GM21723 (cell line): ENCODE measurements around the gene PTPRN2.

Experiments used
- ATAC-seq: cut with Tn5 transposase; IDR thresholded peaks from one replicate; pipeline ENCODE4 v1.9.1; 2021; ENCODE audit warnings: mild to moderate bottlenecking, moderate library complexity; ENCODE audit not compliant: unreplicated experiment

The PTPRN2 gene

DNA sequence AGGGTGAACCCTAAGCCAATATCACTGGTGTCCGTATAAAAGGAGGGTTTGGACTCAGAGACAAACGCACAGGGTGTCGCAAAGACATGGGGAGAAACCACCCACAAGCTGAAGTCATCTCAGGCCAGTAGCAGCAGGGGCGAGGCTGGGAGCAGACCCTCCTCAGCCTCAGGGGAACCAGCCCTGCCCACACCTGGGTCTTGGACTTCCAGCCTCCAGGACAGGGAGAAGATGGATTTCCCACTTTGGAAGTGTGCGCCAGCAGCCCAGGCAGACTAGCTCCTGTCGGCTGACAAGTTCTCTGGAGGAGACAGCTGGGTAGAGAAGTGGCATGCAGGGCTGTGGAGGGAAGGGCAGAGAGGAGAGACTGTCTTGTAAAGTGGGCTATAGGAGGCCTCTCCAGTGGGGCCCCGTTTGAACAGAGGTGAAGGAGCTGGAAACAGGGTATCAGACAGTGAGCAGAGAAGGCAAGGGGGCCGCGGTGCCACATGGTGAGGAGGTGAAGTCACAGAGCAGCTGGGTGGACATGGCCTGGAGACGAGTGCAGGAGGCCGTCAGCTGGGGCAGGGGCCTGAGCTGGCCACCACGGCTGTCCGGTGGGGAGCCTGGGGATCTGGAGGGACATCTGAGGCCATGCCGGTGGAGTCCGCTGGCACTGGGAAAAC is 475.6 kb downstream of the PTPRN2 start:
- no peak for ATAC-seq

DNA sequence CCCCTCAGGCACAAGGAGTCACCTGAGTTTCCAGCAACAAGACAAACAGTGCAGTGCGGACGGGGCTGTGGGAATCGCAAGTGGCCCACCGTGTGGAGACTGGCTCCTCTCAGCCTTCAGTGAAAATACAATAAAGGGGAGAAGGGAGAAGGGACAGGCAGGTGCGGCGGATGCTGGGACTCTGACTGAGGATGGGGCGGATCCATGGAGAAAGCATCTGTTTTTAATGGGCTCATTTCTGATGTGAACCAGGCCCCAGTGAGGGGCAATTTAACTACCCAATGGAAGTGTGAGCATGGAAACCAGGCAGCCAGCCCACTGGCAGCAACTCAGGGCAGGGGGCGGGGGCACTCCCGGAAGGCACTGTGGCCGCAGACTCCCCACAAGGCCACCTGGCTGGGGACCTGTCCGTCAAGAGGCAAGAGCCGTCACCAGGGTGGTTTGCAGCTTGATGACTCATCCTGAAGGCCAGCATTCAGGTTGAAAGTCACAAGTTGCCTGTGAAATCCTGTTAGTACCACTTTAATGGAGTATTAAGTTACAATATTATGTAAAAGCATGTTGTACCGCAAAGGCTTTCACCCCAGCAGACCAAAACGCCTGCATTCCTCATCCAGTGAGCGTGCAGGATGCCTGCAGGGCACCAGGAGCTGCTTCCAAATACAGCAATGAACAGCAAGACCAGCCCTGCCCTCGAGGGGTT is 476.4 kb downstream of the PTPRN2 start:
- no peak for ATAC-seq

DNA sequence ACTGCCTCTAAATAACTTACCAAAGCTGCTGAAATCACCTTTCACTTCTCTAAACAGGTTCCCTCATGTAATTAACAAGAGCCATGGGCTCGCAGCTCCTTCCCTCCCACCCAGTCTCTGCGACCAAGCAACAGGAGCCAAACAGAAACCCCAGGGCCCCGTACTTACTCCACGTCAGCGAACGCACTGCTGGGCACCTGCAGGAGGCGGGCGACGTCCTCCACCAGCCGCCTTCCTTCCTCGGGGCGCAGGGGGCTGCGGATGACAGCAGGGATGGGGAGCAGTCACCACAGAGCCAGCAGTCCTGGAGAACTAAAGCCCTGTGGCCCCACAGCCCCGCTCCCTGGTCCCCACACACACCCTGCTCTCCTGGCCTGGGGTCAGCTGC is 477.0 kb downstream of the PTPRN2 start:
- no peak for ATAC-seq

DNA sequence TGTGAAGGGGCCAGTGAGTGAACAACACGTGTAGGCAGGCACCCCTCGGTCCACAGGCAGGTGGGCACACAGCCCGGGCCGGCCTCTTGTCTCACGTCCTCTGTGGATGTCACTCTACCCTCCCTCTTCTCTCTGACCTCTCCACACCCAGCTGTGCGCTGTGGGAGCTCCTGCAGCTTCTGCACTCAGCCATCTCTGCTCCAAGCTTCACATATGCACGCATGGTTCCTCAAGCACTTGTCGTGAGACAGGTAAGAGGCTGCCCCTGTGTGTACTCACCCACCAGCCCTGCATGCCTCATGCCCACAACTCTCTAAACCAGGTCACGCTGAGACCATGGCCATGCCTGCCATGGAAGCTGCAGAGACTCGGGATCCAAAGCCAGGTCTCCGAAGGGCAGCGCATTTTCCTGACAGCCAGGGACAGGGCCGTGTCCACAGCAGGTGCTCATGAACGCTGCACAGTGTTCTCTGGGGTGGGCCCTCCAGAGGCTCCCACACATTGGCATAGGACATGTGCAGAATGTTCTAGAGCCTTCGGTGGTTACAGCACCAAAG is 477.5 kb downstream of the PTPRN2 start:
- ATAC-seq: no peak

- ATAC-seq: no peak
Measured at GRCh38 chr7:158109364-158110033, 478.1 kb downstream of the PTPRN2 start.

- no peak for ATAC-seq
Measured at GRCh38 chr7:158108646-158109293, 478.9 kb downstream of the PTPRN2 start.

- no peak for ATAC-seq
Measured at GRCh38 chr7:158107806-158108205, 479.8 kb downstream of the PTPRN2 start.

DNA sequence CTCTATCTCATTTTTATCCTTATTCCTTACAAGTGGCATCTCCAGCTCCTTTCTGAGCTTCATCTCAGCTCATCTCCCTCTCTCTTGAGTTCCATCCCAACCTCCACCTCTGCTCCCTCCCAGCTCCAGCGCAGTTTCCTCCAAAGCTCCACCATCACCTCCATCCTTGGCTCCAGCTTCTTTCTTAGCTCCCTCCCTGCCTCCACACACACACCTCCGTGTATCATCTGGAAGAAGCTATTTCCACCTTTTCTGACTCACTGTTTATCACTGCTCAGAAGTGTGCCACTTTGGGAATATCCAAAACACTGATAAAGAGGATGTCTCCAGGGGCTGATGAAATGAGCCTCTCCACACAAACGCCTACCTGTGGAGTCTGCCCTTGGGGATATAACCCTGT is 481.4 kb downstream of the PTPRN2 start:
- no peak for ATAC-seq

- no peak for ATAC-seq
Measured at GRCh38 chr7:158103378-158103777, 484.2 kb downstream of the PTPRN2 start.

DNA sequence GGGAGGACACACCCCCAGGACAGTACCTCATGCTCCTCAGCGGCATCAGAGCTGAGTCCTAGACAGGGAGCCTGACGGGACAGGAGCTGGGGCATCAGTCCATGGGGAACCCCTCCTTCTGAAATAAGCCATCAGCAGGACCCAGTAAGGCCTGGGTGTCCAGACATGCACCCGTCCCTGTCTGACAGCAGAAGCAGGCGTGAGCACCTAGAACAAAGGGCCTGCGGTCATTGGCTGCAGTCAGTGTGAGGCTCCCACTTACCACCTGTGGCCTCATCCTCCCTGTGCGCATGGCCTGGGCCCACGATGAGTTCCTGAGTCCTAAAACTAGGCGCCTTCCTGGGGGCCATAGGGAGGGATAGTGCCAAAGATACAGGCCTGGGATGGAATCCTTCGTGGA is 484.7 kb downstream of the PTPRN2 start:
- no peak for ATAC-seq

DNA sequence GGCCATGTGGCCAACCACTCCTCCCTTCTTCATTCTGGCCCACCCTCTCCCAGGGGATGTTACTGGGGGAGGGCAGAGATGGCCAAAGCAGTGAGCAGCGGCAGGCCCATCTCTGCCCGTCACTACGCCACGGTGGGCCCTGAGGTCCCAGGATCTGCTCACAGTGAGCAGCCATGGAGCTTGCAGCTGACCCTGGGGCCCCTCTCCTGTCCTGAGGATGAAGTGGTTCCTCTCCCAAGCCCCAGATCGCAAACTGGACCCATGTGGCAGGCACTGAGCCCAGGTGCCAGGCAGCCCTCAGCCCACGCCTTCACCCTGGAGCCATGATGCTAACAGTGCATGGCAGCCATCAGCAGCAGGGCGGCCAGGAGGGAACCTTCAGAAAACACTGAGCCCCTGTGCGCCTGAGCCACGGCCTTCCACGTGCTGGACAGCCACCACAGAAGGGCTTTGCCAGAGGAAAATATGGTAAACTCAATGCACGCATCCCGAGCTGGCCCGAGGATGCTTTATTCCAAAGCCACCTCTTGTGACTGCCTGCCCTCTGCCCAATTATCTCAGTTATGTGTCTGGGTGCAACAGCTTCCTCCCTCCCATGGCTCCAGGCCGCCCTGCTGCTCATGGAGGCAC is 485.7 kb downstream of the PTPRN2 start:
- no peak for ATAC-seq

DNA sequence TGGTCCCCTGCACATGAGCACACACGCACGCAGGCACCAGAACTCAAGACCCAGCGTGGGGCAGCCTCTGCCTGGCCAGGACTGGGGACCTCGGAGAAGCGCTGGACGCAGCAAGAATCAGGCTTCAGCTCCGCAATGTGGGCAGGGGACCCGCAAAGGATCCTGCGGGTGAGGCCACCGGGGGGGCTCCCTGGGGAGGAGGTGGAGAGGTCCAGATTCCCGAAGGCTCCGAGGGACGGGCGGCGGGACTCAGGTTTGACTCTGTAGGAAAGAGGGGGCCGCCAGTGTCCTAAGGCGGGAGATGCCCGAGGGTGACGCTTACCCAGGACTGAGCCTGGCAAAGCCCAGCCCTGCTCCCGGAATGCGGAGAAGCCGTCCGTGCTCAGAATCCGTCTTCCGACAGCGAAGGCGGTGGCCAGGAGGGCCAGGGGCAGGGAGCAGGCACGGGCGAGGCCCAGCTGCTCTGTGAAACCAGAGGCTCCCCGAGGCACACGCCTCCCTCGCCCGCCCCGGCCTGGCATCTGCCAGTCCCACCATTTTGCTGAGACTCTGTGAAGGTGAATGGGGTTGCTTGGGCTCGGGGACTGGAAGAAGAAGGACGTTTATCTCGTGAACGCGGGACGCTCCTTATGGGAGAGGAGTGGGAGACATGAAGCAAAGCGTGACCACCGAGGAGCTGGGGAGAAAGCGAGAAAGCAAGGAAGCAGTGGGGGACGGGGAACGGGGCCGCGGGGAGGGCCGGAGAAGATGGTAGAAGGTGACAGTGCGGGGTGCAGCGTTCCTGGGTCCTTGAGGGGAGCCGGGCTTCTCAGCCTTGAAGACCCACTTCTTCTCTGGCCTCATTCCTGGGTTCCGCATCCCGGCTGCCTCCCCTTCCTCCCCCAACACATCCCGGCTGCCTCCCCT is 489.2 kb downstream of the PTPRN2 start:
- no peak for ATAC-seq

DNA sequence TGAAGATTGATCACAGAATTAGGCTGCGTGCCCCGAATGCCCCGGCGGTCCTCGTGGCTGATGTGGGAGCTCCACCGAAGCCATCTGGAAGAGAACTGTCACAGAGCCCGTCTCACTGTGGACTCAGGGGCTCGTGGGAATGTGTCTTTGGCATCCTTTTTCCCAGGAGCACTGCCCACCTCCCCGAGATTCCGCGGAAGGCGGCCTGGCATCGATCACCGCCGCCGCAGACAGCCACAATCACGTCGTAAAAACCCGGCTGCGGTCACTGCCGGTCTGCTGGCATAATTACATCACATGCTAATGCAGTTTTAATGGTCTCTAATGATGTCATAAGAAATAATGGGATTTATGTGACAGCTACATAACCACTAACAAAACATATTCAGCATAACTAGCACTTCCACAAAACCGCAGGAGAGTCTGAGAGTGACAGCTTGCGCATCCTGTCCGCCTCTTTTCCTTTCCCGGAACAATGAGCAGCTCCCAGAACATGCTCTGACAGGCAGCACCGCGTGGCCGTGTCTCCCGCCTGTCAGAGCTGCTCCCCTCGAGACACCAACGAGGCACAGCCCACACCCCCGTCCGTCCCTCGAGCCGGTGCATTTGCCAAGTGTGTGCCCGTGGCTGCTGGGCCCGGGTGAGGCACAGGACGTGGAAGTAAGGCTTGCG is 490.0 kb downstream of the PTPRN2 start:
- ATAC-seq: no peak

- ATAC-seq: no peak
Measured at GRCh38 chr7:158097106-158097452, 490.5 kb downstream of the PTPRN2 start.

- ATAC-seq: no peak
Measured at GRCh38 chr7:158096582-158096981, 491.0 kb downstream of the PTPRN2 start.

DNA sequence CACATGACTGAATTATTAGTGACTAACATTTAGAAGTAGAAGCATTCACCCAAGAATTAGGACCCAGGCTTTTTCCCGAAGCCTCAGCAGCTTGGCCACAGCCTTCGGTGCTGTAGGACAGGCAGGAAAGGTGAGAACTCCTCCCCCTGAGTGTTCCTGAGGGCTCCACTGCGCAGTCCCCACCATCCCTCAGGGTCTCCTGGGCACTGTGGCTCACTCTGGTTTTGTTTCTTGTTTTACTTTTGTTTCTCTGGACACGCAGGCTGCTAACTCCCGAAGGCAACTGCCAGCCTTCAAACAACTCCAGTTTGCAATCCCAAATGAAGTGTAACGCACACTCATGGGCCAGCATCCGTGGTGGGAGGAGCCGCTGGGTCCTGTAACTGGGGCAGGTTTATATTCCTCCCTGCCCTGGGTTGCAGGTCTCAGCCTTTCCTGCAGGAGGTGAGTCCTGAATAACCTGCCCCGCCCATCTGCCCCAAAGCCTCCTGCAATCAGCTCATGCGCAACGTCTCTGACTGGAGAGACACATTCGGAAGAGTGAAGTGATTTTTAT is 492.9 kb downstream of the PTPRN2 start:
- ATAC-seq: no peak

GRCh38 chr7:158094046-158094445 is 493.6 kb downstream of the PTPRN2 start:
- ATAC-seq: no peak

- ATAC-seq: no peak
Measured at GRCh38 chr7:158093156-158093796, 494.3 kb downstream of the PTPRN2 start.

DNA sequence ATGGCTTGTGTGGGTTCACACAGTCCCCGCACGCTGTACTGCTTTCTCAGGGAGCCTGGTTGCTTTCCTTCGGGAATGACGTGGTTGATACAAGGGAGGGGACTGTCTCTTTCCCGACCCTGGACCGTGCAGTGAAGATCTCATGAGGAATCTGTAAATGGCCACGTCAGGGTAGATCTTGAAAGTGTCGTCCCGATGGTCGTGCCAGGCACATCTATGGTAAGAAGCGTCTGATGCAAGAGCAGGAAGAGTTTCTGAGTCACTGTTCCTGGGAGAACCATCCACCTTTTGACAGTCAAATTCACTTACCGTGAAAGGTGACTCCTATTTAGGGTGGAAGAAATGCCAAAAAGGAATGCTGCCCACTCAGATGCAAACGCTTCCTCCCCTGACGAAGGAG is 500.4 kb downstream of the PTPRN2 start:
- no peak for ATAC-seq
